Osteocyte (in vitro differentiated cells): ENCODE measurements around the gene CEP170B. TPM values are rescaled to one million over a fixed set of nuclear protein-coding genes. Genes with fewer than 3 reads are reported as not detected.
A peak's percentile ranks its signal among the peaks of the same experiment; 100 is the strongest.

Experiments used
- DNase-seq: peaks from one replicate; pipeline ENCODE4 v3.0.0; 2021; ENCODE audit warnings: mixed read lengths; ENCODE audit not compliant: unreplicated experiment; ENCODE audit errors: extremely low spot score
- H3K27ac Mint-ChIP-seq: one replicate; pipeline ENCODE4 v1.8.0; 2021; ENCODE audit warnings: mild to moderate bottlenecking, mixed read lengths; ENCODE audit not compliant: unreplicated experiment
- H3K27me3 Mint-ChIP-seq: one replicate; pipeline ENCODE4 v1.8.0; 2021; ENCODE audit warnings: mixed read lengths; ENCODE audit not compliant: unreplicated experiment
- H3K36me3 Mint-ChIP-seq: one replicate; pipeline ENCODE4 v1.8.0; 2021; ENCODE audit warnings: mixed read lengths; ENCODE audit not compliant: unreplicated experiment
- H3K4me1 Mint-ChIP-seq: one replicate; pipeline ENCODE4 v1.8.0; 2021; ENCODE audit warnings: mixed read lengths; ENCODE audit not compliant: unreplicated experiment
- H3K4me3 Mint-ChIP-seq: one replicate; pipeline ENCODE4 v1.8.0; 2021; ENCODE audit warnings: mild to moderate bottlenecking, moderate library complexity, mixed read lengths; ENCODE audit not compliant: unreplicated experiment
- H3K9me3 Mint-ChIP-seq: one replicate; pipeline ENCODE4 v1.8.0; 2021; ENCODE audit warnings: mixed read lengths; ENCODE audit not compliant: unreplicated experiment
- CTCF ChIP-seq: fragments of 200-600 bp; sonication (generic); IDR thresholded peaks from 2 replicates; pipeline ENCODE4 v1.5.0; 2021; ENCODE audit warnings: antibody characterized with exemption, mild to moderate bottlenecking, moderate library complexity
- total RNA-seq: library from RNA; stranded (reverse); gene quantifications from 2 replicates; pipeline ENCODE4 v1.2.1, GENCODE V29; 2021

CEP170B gene
- total RNA-seq, 1 donor from 2014 or later = 26.4 TPM

GRCh38 chr14:104869669-104870367 is 4.8 kb downstream of the CEP170B start:
- H3K4me1 Mint-ChIP-seq = peaks cover 25% of the 10 kb centered on the region
- H3K27me3 Mint-ChIP-seq = no peaks in the 10 kb centered on the region
- H3K9me3 Mint-ChIP-seq = no peaks in the 10 kb centered on the region
- no peak overlapping the region for H3K4me3 Mint-ChIP-seq
- TF ChIP-seq CTCF = no peak
- H3K27ac Mint-ChIP-seq = no peak overlapping the region
- DNase-seq = no peak
- peaks cover 2% of the 10 kb centered on the region for H3K36me3 Mint-ChIP-seq

- H3K27ac Mint-ChIP-seq = no peak overlapping the region
- H3K4me3 Mint-ChIP-seq = no peak overlapping the region
- no peaks in the 10 kb centered on the region for H3K27me3 Mint-ChIP-seq
- no peak for DNase-seq
- H3K36me3 Mint-ChIP-seq = peaks cover 2% of the 10 kb centered on the region
- peak; percentile 46 for TF ChIP-seq CTCF
- no peaks in the 10 kb centered on the region for H3K9me3 Mint-ChIP-seq
- H3K4me1 Mint-ChIP-seq = peaks cover 26% of the 10 kb centered on the region
These were observed 5.5 kb downstream of the CEP170B start for GRCh38 chr14:104870368-104871144.

- no peak for DNase-seq
- H3K27me3 Mint-ChIP-seq = no peaks in the 10 kb centered on the region
- no peak overlapping the region for H3K27ac Mint-ChIP-seq
- no peaks in the 10 kb centered on the region for H3K9me3 Mint-ChIP-seq
- H3K4me1 Mint-ChIP-seq = peaks cover 24% of the 10 kb centered on the region
- TF ChIP-seq CTCF = no peak
- peaks cover 2% of the 10 kb centered on the region for H3K36me3 Mint-ChIP-seq
- no peak overlapping the region for H3K4me3 Mint-ChIP-seq
These were observed 6.1 kb downstream of the CEP170B start for GRCh38 chr14:104871145-104871655.

GRCh38 chr14:104871656-104872468 is 6.8 kb downstream of the CEP170B start:
- H3K9me3 Mint-ChIP-seq = no peaks in the 10 kb centered on the region
- H3K4me1 Mint-ChIP-seq = peaks cover 18% of the 10 kb centered on the region
- TF ChIP-seq CTCF = no peak
- H3K27ac Mint-ChIP-seq = no peak overlapping the region
- no peak overlapping the region for H3K4me3 Mint-ChIP-seq
- no peak for DNase-seq
- H3K36me3 Mint-ChIP-seq = peaks cover 2% of the 10 kb centered on the region
- no peaks in the 10 kb centered on the region for H3K27me3 Mint-ChIP-seq
